Gastroesophageal sphincter (tissue), 3 donors: ENCODE measurements around the gene MIPOL1.

ENCODE experiments used
- CTCF ChIP-seq, 4 experiments: fragments of 200-600 bp in 2 of 4; fragments of 450-650 bp in 2 of 4; sonication (generic) in 1 of 4; IDR thresholded peaks; one replicate each; pipeline ENCODE4 v1.5.1; 2017 to 2019; ENCODE audit warnings: antibody characterized with exemption in 4 of 4, mild to moderate bottlenecking in 2 of 4, moderate library complexity in 2 of 4
- EP300 ChIP-seq: sonication (generic); formaldehyde crosslinking; IDR thresholded peaks from one replicate; pipeline ENCODE4 v1.6.1; 2017; ENCODE audit warnings: antibody characterized with exemption, mild to moderate bottlenecking
- POLR2A ChIP-seq, 2 donors: fragments of 450-650 bp; IDR thresholded peaks; one replicate each; pipeline ENCODE4 v1.6.1; 2017; ENCODE audit warnings: antibody characterized with exemption in 2 of 2, mild to moderate bottlenecking in 2 of 2, moderate library complexity in 1 of 2
- POLR2AphosphoS5 ChIP-seq: sonication (generic); formaldehyde crosslinking; IDR thresholded peaks from one replicate; pipeline ENCODE4 v1.6.1; 2017; ENCODE audit warnings: antibody characterized with exemption

- TF ChIP-seq POLR2A (IDR thresholded peaks at IDR 0.05), result no peak
- TF ChIP-seq POLR2AphosphoS5, result no peak
- TF ChIP-seq CTCF (IDR thresholded peaks at IDR 0.05), result no peak
- TF ChIP-seq EP300, result no peak
Observed at GRCh38 chr14:37544407-37544806, 346.7 kb downstream of the MIPOL1 start.
